HEK293 (cell line): ENCODE measurements around the gene ZNF785.

Experiments
- EGR2 ChIP-seq: fragments of 450-650 bp; formaldehyde crosslinking; IDR thresholded peaks from 2 replicates; pipeline ENCODE4 v1.5.1; 2016; ENCODE audit warnings: low read depth, missing biosample characterization, missing genetic modification characterization
- HOXC10 ChIP-seq: sonication (generic); formaldehyde crosslinking; IDR thresholded peaks from 2 replicates; pipeline ENCODE4 v1.8.1; 2023; ENCODE audit warnings: mild to moderate bottlenecking, missing genetic modification reagents
- KLF10 ChIP-seq: fragments of 450-650 bp; IDR thresholded peaks from 2 replicates; pipeline ENCODE4 v1.5.1; 2018; ENCODE audit warnings: missing biosample characterization, mild to moderate bottlenecking, missing genetic modification characterization
- KLF7 ChIP-seq: fragments of 450-650 bp; formaldehyde crosslinking; IDR thresholded peaks from 2 replicates; pipeline ENCODE4 v1.5.1; 2016; ENCODE audit warnings: missing biosample characterization, missing genetic modification characterization, borderline replicate concordance
- REST ChIP-seq: fragments of 450-650 bp; formaldehyde crosslinking; IDR thresholded peaks from 2 replicates; pipeline ENCODE4 v1.5.1; 2016; ENCODE audit warnings: missing biosample characterization, missing genetic modification characterization
- SP3 ChIP-seq: fragments of 450-650 bp; formaldehyde crosslinking; IDR thresholded peaks from 2 replicates; pipeline ENCODE4 v1.5.1; 2016; ENCODE audit warnings: missing biosample characterization, missing genetic modification characterization
- TRIM28 ChIP-seq: IDR thresholded peaks from 2 replicates; pipeline ENCODE4 v1.6.1; 2011; ENCODE audit warnings: low read length, control low read depth, borderline replicate concordance
- YY2 ChIP-seq: fragments of 450-650 bp; formaldehyde crosslinking; IDR thresholded peaks from 2 replicates; pipeline ENCODE4 v1.5.1; 2016; ENCODE audit warnings: missing biosample characterization, missing genetic modification characterization
- ZNF155 ChIP-seq: fragments of 450-650 bp; formaldehyde crosslinking; IDR thresholded peaks from 2 replicates; pipeline ENCODE4 v1.5.1; 2016; ENCODE audit warnings: missing biosample characterization, missing genetic modification characterization
- ZNF2 ChIP-seq: fragments of 450-650 bp; formaldehyde crosslinking; IDR thresholded peaks from 2 replicates; pipeline ENCODE4 v1.5.1; 2016; ENCODE audit warnings: missing biosample characterization, missing genetic modification characterization
- ZNF214 ChIP-seq: fragments of 450-650 bp; formaldehyde crosslinking; IDR thresholded peaks from 2 replicates; pipeline ENCODE4 v1.5.1; 2017; ENCODE audit warnings: missing biosample characterization, mild to moderate bottlenecking, missing genetic modification characterization, borderline replicate concordance
- ZNF239 ChIP-seq: fragments of 450-650 bp; formaldehyde crosslinking; IDR thresholded peaks from 2 replicates; pipeline ENCODE4 v1.5.1; 2016; ENCODE audit warnings: missing biosample characterization, missing genetic modification characterization
- ZNF274 ChIP-seq, 2 experiments: fragments of 200-500 bp in 1 of 2; fragments of 450-650 bp in 1 of 2; sonication (Bioruptor generic) in 1 of 2; formaldehyde crosslinking in 1 of 2; IDR thresholded peaks; 2 replicates each; pipeline versions ENCODE4 v1.5.1 to v1.6.1; 2014 to 2016; ENCODE audit warnings: borderline replicate concordance in 1 of 2, inconsistent platforms in 1 of 2, low read length in 1 of 2, missing biosample characterization in 1 of 2, missing genetic modification characterization in 1 of 2
- ZNF324 ChIP-seq: fragments of 450-650 bp; formaldehyde crosslinking; IDR thresholded peaks from 2 replicates; pipeline ENCODE4 v1.5.1; 2016; ENCODE audit warnings: missing biosample characterization, missing genetic modification characterization
- ZNF335 ChIP-seq: fragments of 450-650 bp; formaldehyde crosslinking; conservative IDR thresholded peaks from 2 replicates; pipeline ENCODE4 v1.5.1; 2016; ENCODE audit warnings: missing biosample characterization, missing genetic modification characterization
- ZNF530 ChIP-seq: fragments of 450-650 bp; formaldehyde crosslinking; IDR thresholded peaks from 2 replicates; pipeline ENCODE4 v1.5.1; 2016; ENCODE audit warnings: low read depth, missing biosample characterization, missing genetic modification characterization
- ZNF549 ChIP-seq: fragments of 450-650 bp; IDR thresholded peaks from 2 replicates; pipeline ENCODE4 v1.5.1; 2018; ENCODE audit warnings: missing biosample characterization, missing genetic modification characterization, mild to moderate bottlenecking, inconsistent platforms, moderate library complexity
- ZNF558 ChIP-seq: fragments of 450-650 bp; formaldehyde crosslinking; IDR thresholded peaks from 2 replicates; pipeline ENCODE4 v1.5.1; 2016; ENCODE audit warnings: missing biosample characterization, missing genetic modification characterization
- ZNF610 ChIP-seq: fragments of 450-650 bp; formaldehyde crosslinking; IDR thresholded peaks from 2 replicates; pipeline ENCODE4 v1.5.1; 2016; ENCODE audit warnings: missing biosample characterization, missing genetic modification characterization, borderline replicate concordance
- ZNF692 ChIP-seq: fragments of 450-650 bp; formaldehyde crosslinking; IDR thresholded peaks from 2 replicates; pipeline ENCODE4 v1.5.1; 2016; ENCODE audit warnings: missing biosample characterization, missing genetic modification characterization
- ZSCAN23 ChIP-seq: fragments of 450-650 bp; formaldehyde crosslinking; IDR thresholded peaks from 2 replicates; pipeline ENCODE4 v1.5.1; 2016; ENCODE audit warnings: missing biosample characterization, missing genetic modification characterization
- ZSCAN4 ChIP-seq: fragments of 450-650 bp; formaldehyde crosslinking; IDR thresholded peaks from 2 replicates; pipeline ENCODE4 v1.5.1; 2017; ENCODE audit warnings: missing biosample characterization, missing genetic modification characterization
- ZSCAN5A ChIP-seq: fragments of 450-650 bp; formaldehyde crosslinking; IDR thresholded peaks from 2 replicates; pipeline ENCODE4 v1.5.1; 2016; ENCODE audit warnings: missing biosample characterization, missing genetic modification characterization
- ZXDB ChIP-seq: fragments of 450-650 bp; formaldehyde crosslinking; IDR thresholded peaks from 2 replicates; pipeline ENCODE4 v1.5.1; 2016; ENCODE audit warnings: missing biosample characterization, missing genetic modification characterization
- TF ChIP-seq, protein P1 (sequence below): fragments of 450-650 bp; formaldehyde crosslinking; IDR thresholded peaks from 2 replicates; pipeline ENCODE4 v1.5.1; 2016; ENCODE audit warnings: missing biosample characterization, missing genetic modification characterization
- TF ChIP-seq, protein P2 (sequence below): fragments of 450-650 bp; formaldehyde crosslinking; IDR thresholded peaks from 2 replicates; pipeline ENCODE4 v1.5.1; 2017; ENCODE audit warnings: missing biosample characterization, missing genetic modification characterization

Gene ZNF785

DNA sequence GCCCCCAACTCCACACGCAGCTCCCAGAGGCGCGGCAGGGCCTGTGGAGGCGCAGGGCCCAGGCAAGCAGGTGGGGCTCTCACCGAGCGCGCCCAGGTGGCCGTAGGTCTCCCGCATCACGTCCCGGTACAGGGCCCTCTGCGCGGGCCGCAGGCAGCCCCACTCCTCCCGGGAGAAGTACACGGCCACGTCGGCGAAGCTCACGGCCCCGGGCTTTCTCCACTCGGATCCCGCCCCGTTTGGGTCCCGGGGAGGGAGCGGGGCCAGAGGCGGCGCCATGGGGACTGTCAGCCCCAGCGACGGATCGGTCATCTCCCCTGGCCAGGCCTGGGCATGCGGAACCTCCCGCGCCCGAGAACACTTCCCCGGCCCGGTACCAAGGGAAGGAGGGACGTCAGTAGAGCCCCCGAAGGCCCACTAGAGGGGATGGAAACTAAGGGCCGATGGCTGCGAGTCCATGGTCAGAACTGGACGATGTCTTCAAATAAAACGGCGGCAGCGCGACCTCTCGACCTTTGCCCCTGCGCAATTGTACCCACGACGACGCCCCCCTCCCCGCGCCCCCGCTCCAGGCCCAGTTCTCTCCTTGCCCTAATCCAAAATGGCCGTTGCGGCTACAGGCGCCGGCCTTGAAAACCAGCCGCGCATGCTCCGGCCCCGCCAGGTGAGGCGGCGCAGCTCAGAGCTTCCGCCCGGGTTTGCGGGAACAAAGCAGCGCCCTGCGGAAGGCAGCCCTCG, 51.0 kb downstream of the ZNF785 start, which contains the start of gene ZNF747 (continued):
- TF ChIP-seq KLF7 (tag by site-specific recombination) (peak; percentile 81; the same call in 1 of the 2 replicates), SP3 (tag by site-specific recombination) (peak; percentile 97), YY2 (peak; percentile 93), ZXDB (tag by site-specific recombination) (peak; percentile 99), ZNF610 (tag by site-specific recombination) (peak; percentile 82; the same call in 1 of the 2 replicates), ZNF324 (tag by site-specific recombination) (peak; percentile 65; the same call in 1 of the 2 replicates), REST (tag by site-specific recombination) (peak; percentile 58; the same call in 1 of the 2 replicates), ZNF558 (tag by site-specific recombination) (no peak), ZNF155 (tag by site-specific recombination) (no peak), TRIM28 (no peak), ZSCAN5A (tag by site-specific recombination) (no peak; the same call in 1 of the 2 replicates), HOXC10 (no peak; the same call in 1 of the 2 replicates), ZNF274 (IDR thresholded peaks at IDR 0.05; ENCODE audit: low read length) (no peak), ZNF274 (tag by site-specific recombination; IDR thresholded peaks at IDR 0.05; ENCODE audit: borderline replicate concordance) (no peak), EGR2 (tag by site-specific recombination) (peak; percentile 82), ZNF335 (tag by site-specific recombination) (peak; percentile 98), ZNF214 (tag by site-specific recombination) (no peak), ZSCAN4 (tag by site-specific recombination) (peak; percentile 28; the same call in 1 of the 2 replicates), ZNF549 (no peak), ZNF530 (no peak), ZSCAN23 (tag by site-specific recombination) (no peak), ZNF239 (tag by site-specific recombination) (0 out of 2 replicates have a peak, but pooled peaks have one; percentile 45), ZNF692 (tag by site-specific recombination) (peak; percentile 72), KLF10 (tag by site-specific recombination) (peak; percentile 83), ZNF2 (tag by site-specific recombination) (no peak; the same call in 1 of the 2 replicates)
- TF ChIP-seq, protein P1, sequence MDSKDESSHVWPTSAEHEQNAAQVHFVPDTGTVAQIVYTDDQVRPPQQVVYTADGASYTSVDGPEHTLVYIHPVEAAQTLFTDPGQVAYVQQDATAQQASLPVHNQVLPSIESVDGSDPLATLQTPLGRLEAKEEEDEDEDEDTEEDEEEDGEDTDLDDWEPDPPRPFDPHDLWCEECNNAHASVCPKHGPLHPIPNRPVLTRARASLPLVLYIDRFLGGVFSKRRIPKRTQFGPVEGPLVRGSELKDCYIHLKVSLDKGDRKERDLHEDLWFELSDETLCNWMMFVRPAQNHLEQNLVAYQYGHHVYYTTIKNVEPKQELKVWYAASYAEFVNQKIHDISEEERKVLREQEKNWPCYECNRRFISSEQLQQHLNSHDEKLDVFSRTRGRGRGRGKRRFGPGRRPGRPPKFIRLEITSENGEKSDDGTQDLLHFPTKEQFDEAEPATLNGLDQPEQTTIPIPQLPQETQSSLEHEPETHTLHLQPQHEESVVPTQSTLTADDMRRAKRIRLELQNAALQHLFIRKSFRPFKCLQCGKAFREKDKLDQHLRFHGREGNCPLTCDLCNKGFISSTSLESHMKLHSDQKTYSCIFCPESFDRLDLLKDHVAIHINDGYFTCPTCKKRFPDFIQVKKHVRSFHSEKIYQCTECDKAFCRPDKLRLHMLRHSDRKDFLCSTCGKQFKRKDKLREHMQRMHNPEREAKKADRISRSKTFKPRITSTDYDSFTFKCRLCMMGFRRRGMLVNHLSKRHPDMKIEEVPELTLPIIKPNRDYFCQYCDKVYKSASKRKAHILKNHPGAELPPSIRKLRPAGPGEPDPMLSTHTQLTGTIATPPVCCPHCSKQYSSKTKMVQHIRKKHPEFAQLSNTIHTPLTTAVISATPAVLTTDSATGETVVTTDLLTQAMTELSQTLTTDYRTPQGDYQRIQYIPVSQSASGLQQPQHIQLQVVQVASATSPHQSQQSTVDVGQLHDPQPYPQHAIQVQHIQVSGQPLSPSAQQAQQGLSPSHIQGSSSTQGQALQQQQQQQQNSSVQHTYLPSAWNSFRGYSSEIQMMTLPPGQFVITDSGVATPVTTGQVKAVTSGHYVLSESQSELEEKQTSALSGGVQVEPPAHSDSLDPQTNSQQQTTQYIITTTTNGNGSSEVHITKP, result peak; percentile 91
- TF ChIP-seq, protein P2, sequence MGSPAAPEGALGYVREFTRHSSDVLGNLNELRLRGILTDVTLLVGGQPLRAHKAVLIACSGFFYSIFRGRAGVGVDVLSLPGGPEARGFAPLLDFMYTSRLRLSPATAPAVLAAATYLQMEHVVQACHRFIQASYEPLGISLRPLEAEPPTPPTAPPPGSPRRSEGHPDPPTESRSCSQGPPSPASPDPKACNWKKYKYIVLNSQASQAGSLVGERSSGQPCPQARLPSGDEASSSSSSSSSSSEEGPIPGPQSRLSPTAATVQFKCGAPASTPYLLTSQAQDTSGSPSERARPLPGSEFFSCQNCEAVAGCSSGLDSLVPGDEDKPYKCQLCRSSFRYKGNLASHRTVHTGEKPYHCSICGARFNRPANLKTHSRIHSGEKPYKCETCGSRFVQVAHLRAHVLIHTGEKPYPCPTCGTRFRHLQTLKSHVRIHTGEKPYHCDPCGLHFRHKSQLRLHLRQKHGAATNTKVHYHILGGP, result no peak
